CD4-positive, alpha-beta T cell (primary cell): ENCODE measurements around the gene FN1. TPM values are rescaled to one million over a fixed set of nuclear protein-coding genes. Genes with fewer than 3 reads are reported as not detected.

ENCODE experiments used
- ATAC-seq: fragments of 200-7000 bp; cut with Tn5 transposase; one replicate; pipeline ENCODE4 v1.10.0; 2022; ENCODE audit warnings: mild to moderate bottlenecking; ENCODE audit not compliant: poor library complexity
- CTCF ChIA-PET: fragments of 350-600 bp; sonication (Branson Sonifier 250); formaldehyde crosslinking; loops from one replicate; lab custom pipeline; 2021; ENCODE audit warnings: antibody characterized with exemption, inconsistent platforms; lab: Charles Lee
- POLR2A ChIA-PET: fragments of 350-600 bp; sonication (Branson Sonifier 250); formaldehyde crosslinking; loops from one replicate; lab custom pipeline; 2021; ENCODE audit warnings: antibody characterized with exemption, inconsistent platforms; lab: Charles Lee
- DNase-seq, 14 experiments: peaks; one replicate each; pipeline ENCODE4 v3.0.0-alpha.2; 2013 to 2020; ENCODE audit warnings: mixed read lengths in 2 of 14
- H3K27ac ChIP-seq, 2 donors: one replicate each; pipeline versions ENCODE4 v1.5.1 to v1.7.0; 2013; ENCODE audit warnings: low read length in 2 of 2, low read depth in 1 of 2, mild to moderate bottlenecking in 1 of 2
- H3K27me3 ChIP-seq, 2 experiments: 1 replicate in 1 of 2; 2 replicates in 1 of 2; pipeline versions ENCODE4 v1.6.1 to v1.7.0; 2013; ENCODE audit warnings: low read length in 2 of 2, control low read depth in 1 of 2, mild to moderate bottlenecking in 1 of 2, moderate library complexity in 1 of 2; ENCODE audit not compliant: insufficient read depth in 2 of 2, control insufficient read depth in 1 of 2
- H3K36me3 ChIP-seq: one replicate; pipeline ENCODE4 v1.6.1; 2013; ENCODE audit warnings: low read length, control low read depth; ENCODE audit not compliant: insufficient read depth
- H3K4me1 ChIP-seq: one replicate; pipeline ENCODE4 v1.6.1; 2013; ENCODE audit warnings: low read length, control low read depth; ENCODE audit not compliant: insufficient read depth
- H3K4me3 ChIP-seq: one replicate; pipeline ENCODE4 v1.5.1; 2013; ENCODE audit warnings: mild to moderate bottlenecking, low read length, moderate library complexity
- H3K9me3 ChIP-seq, 2 experiments: 1 replicate in 1 of 2; 2 replicates in 1 of 2; pipeline versions ENCODE4 v1.6.1 to v1.7.0; 2013; ENCODE audit warnings: low read length in 2 of 2, mild to moderate bottlenecking in 2 of 2, control low read depth in 1 of 2, moderate library complexity in 1 of 2; ENCODE audit not compliant: control insufficient read depth in 1 of 2, insufficient read depth in 1 of 2
- H3K27ac Mint-ChIP-seq: one replicate; pipeline ENCODE4 v1.8.0; 2020; ENCODE audit warnings: mixed read lengths
- H3K27me3 Mint-ChIP-seq: one replicate; pipeline ENCODE4 v1.8.0; 2021; ENCODE audit warnings: mixed read lengths
- H3K36me3 Mint-ChIP-seq: one replicate; pipeline ENCODE4 v1.8.0; 2021; ENCODE audit warnings: low read depth, mixed read lengths
- H3K4me1 Mint-ChIP-seq: one replicate; pipeline ENCODE4 v1.8.0; 2021; ENCODE audit warnings: low read depth, mixed read lengths
- H3K4me3 Mint-ChIP-seq: one replicate; pipeline ENCODE4 v1.8.0; 2020; ENCODE audit warnings: mild to moderate bottlenecking, mixed read lengths
- H3K9me3 Mint-ChIP-seq: one replicate; pipeline ENCODE4 v1.8.0; 2020; ENCODE audit warnings: mixed read lengths
- CTCF ChIP-seq: fragments of 200-600 bp; IDR thresholded peaks from one replicate; pipeline ENCODE4 v1.8.0; 2022; ENCODE audit warnings: antibody characterized with exemption, mild to moderate bottlenecking
- intact Hi-C, 2 experiments: fragments of 100-400 bp; cut with DNase I in 1 of 2; cut with micrococcal nuclease in 1 of 2; formaldehyde crosslinking; loops; one replicate each; pipeline versions ENCODE4 v1.15.1 to v1.9.0; 2023 to 2025; cut with DNase I, micrococcal nuclease
- total RNA-seq, 174 experiments: library from RNA in 2 of 174; stranded (reverse) in 2 of 174; gene quantifications; one replicate each; pipeline ENCODE4 v1.2.3 and lab custom pipeline; 2021 to 2026

FN1 gene
- total RNA-seq, 2 experiments from 2014 or later: 0.41 to 0.61 TPM

- intact Hi-C loops: no loop called here
- Mint-ChIP-seq H3K27ac (no peak overlapping the region), H3K9me3 (no peaks in the 10 kb centered on the region), H3K36me3 (peaks cover 48% of the 10 kb centered on the region), H3K4me1 (no peaks in the 10 kb centered on the region), H3K4me3 (no peak overlapping the region), H3K27me3 (no peaks in the 10 kb centered on the region)
- TF ChIP-seq CTCF: no peak
- Histone ChIP-seq H3K4me1 (no peaks in the 10 kb centered on the region), H3K36me3 (peaks cover 2% of the 10 kb centered on the region), H3K27ac (no peak overlapping the region), H3K4me3 (no peak overlapping the region), H3K27me3 (no peaks in the 10 kb centered on the region), H3K9me3 (no peaks in the 10 kb centered on the region)
- ChIA-PET CTCF (no interaction called here), POLR2A (no interaction called here)
- ATAC-seq (no peak), DNase-seq (no peak)
Measured at GRCh38 chr2:215359576-215359922, 76.3 kb downstream of the FN1 start.

- Mint-ChIP-seq H3K9me3 (no peaks in the 10 kb centered on the region), H3K4me1 (no peaks in the 10 kb centered on the region), H3K4me3 (no peak overlapping the region), H3K36me3 (peaks cover 45% of the 10 kb centered on the region), H3K27ac (no peak overlapping the region), H3K27me3 (no peaks in the 10 kb centered on the region)
- ChIA-PET POLR2A (no interaction called here), CTCF (no interaction called here)
- DNase-seq: no peak
- no peaks in the 10 kb centered on the region for H3K27me3 ChIP-seq
- no peak overlapping the region for H3K27ac ChIP-seq
- H3K36me3 ChIP-seq: peaks cover 2% of the 10 kb centered on the region
- intact Hi-C loops: no loop called here
- H3K4me3 ChIP-seq: no peak overlapping the region
- no peaks in the 10 kb centered on the region for H3K4me1 ChIP-seq
- no peak for ATAC-seq
- no peaks in the 10 kb centered on the region for H3K9me3 ChIP-seq
- TF ChIP-seq CTCF: no peak
Measured at GRCh38 chr2:215358891-215359575, 76.8 kb downstream of the FN1 start.

- ATAC-seq: no peak
- no peak for DNase-seq
- H3K27ac ChIP-seq: no peak overlapping the region
- Mint-ChIP-seq H3K4me3 (no peak overlapping the region), H3K27ac (no peak overlapping the region), H3K4me1 (no peaks in the 10 kb centered on the region), H3K27me3 (no peaks in the 10 kb centered on the region), H3K36me3 (peaks cover 41% of the 10 kb centered on the region), H3K9me3 (no peaks in the 10 kb centered on the region)
- ChIA-PET CTCF (no interaction called here), POLR2A (no interaction called here)
- no peaks in the 10 kb centered on the region for H3K9me3 ChIP-seq
- no peaks in the 10 kb centered on the region for H3K4me1 ChIP-seq
- no peak for TF ChIP-seq CTCF
- no peak overlapping the region for H3K4me3 ChIP-seq
- H3K27me3 ChIP-seq: no peaks in the 10 kb centered on the region
- H3K36me3 ChIP-seq: peaks cover 2% of the 10 kb centered on the region
- intact Hi-C loops: no loop called here
Measured at GRCh38 chr2:215358312-215358845, 77.5 kb downstream of the FN1 start.
